ENCODE results near the gene AGT.

Gene AGT

GRCh38 chr1:230713915-230714764 is at the start of gene AGT:
Gene AGT, minus strand, starts transcription at chr1:230714122. Its CDS starts 3,299 bp downstream, at chr1:230710823.
- no peak for DNase-seq (ENCODE audit: low read depth in 2 of 2)

- DNase-seq (ENCODE audit: low read depth in 2 of 2), result no peak
Observed at GRCh38 chr1:230761443-230762167, 47.7 kb upstream of the AGT start.

- DNase-seq (ENCODE audit: low read depth in 2 of 2), result no peak
Observed at GRCh38 chr1:230760360-230760827, 46.5 kb upstream of the AGT start.

- no peak for DNase-seq (ENCODE audit: low read depth in 2 of 2)
Observed at GRCh38 chr1:230759369-230760065, 45.6 kb upstream of the AGT start.

- no peak for DNase-seq (ENCODE audit: low read depth in 2 of 2)
Observed at GRCh38 chr1:230758709-230759368, 44.9 kb upstream of the AGT start.

DNA sequence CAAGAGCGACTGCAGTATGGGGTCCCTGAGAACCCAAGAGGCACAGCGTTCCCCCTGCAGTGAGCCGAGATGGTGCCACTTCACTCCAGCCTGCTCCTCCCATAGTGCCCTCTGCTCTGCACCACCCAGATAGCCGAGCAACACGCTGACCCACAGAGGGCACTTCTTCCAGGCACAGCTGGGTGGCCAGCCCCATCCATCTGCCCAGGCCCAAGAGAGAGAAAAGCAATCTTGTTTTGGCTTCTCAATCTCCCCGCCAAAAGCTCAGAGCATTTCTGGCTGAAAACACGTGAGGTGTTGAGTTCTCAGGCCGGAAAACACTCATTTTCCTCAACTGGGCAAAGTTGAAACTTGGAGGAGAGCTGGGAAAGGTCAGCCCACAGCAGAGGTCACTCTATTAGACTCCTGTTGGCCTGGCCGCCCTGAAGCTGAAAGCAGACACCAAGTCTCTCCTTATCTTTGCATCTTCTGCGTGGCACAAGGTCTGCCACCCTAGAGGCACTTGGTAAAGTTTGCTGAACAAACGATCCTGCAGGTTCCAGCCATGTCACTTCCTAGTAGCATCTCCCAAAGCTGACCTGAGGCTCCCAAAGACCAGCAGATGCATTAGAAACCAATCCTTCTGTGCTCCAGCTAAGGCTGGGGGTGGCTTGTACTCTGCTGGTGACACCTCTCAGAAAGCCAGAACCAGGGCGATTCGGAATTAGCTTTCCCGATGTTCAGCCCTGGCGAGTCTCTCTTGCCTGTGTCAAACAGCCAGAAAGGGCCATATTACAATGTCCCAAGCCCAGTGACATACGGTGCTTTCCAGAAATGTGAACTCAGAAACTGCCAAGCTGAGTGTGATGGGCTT is 44.2 kb upstream of the AGT start:
- no peak for DNase-seq (ENCODE audit: low read depth in 2 of 2)

- DNase-seq (ENCODE audit: low read depth in 2 of 2), result no peak
Observed at GRCh38 chr1:230754796-230755195, 40.9 kb upstream of the AGT start.

DNA sequence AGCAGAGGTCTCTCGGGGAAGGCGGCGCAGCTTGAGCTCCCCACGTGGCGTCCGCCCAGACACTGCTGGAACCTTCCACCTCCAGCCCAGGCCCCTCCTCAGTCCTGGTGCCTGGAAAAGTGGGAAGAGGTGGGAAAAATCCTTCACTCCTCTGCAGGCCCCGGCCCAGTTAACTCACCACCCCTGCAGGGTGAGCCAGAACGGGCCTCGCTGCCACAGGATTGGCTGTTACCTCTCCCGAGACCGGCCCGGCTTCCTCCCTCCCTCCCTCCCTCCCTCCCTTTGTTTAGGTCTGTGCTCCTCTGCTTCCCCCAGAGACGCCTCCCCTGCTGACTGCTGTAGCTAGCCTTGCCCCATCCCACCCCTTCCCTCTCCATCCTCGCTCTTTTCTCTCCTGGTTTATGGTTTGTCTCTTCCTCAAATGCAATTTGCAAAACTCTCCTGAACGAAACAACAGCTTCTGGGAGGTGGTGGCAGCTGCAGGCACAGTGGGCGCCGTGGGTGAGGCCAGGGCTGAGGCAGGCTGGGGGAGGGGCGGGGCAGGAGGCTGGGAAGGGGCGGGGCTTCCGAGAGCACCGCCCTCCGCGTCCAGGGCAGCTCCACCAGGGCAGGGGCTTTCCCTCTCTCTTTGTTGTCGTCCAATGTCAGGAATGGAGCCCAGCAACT is 39.8 kb upstream of the AGT start:
- no peak for DNase-seq (ENCODE audit: low read depth in 2 of 2)

DNA sequence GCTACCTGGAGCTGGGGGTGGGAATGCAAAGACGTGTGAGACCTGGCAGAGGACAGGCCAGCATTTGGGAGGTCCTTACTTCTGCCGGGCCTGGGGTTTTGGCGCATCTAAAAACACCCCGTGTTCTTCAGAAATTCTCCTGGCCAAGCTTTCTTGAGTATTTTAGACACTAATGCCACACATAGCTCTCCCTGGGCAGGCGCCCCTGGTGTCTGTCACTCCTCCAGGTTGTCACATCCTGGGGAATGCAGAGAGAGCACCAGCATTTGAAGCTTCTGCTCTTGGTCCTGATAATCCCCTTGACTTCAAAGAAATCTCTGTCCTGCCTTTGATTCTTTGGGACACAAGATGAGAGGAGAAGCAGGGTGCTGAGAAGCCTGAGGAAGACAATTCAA is 39.3 kb upstream of the AGT start:
- DNase-seq (ENCODE audit: low read depth in 2 of 2), result no peak

DNA sequence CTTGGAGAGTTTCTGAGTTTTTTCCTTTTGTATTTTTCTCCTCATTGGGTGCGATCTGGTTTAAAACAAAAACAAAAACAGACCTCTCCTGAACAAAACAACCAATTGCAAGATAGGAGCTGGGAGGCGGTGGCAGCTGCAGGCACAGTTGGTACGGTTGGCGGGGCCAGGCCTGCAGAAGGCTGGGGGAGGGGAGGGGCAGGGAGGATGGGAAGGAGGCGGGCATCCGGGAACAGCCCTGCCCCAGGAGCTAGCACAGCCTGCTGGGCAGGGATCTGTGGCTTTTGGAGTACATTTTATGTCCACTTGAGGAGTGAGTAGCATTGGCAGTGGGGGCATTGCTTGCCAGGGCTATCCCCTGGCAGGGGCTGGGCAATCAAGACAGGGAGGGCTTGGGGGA is 38.5 kb upstream of the AGT start:
- DNase-seq (ENCODE audit: low read depth in 2 of 2), result no peak

DNA sequence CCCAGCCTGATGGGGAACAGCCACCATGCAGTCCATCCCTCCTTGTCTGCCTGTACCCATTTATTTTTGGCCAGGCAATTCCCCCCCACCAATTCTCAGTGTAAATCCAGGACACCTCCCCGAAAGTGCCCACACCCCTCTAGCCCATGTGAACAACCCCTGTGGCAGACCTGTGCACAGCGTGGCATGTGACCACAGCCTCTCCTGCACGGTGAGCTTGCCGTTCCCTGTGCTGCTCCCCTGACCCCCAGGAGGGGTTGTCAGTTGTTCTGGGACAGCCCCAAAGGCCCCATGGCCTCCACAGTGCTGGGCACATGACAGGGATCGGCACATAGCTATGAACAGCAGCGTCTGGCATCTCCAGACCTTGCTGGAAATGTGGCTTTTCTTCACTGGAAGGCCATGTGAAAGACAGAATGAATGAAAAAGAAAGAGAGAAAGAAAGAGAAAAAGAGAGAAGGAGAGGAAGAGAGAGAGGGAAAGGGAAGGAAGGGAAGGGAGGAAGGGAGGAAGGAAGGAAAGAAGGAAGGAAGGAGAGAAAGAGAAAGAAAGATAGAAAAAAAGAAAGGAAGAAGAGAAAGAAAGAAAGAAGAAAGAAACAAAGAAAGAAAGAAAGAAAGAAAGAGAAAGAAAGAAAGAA is 37.2 kb upstream of the AGT start:
- DNase-seq (ENCODE audit: low read depth in 2 of 2), result no peak

GRCh38 chr1:230750576-230750975 is 36.7 kb upstream of the AGT start:
- no peak for DNase-seq (ENCODE audit: low read depth in 2 of 2)

DNA sequence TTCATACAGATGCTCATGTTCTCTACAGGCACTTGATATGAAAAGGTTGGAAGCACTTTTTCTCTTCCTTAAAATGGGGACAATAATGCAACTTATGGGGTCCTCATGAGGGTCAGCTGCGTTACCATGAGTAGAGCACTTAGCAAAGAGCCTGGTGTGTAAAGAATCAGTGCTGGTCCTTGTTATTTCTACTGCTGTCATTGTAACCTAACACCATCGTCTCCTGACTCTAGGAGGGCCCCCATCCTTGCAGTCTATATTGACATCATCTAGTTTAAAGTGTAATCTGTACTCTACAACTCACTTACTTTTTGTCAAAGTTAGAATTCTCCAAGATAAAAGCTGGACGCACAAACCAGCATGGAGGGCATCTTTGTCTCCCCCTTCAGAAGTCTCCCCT is 35.7 kb upstream of the AGT start:
- DNase-seq (ENCODE audit: low read depth in 2 of 2), result no peak

GRCh38 chr1:230749150-230749549 is 35.2 kb upstream of the AGT start:
- no peak for DNase-seq (ENCODE audit: low read depth in 2 of 2)

DNA sequence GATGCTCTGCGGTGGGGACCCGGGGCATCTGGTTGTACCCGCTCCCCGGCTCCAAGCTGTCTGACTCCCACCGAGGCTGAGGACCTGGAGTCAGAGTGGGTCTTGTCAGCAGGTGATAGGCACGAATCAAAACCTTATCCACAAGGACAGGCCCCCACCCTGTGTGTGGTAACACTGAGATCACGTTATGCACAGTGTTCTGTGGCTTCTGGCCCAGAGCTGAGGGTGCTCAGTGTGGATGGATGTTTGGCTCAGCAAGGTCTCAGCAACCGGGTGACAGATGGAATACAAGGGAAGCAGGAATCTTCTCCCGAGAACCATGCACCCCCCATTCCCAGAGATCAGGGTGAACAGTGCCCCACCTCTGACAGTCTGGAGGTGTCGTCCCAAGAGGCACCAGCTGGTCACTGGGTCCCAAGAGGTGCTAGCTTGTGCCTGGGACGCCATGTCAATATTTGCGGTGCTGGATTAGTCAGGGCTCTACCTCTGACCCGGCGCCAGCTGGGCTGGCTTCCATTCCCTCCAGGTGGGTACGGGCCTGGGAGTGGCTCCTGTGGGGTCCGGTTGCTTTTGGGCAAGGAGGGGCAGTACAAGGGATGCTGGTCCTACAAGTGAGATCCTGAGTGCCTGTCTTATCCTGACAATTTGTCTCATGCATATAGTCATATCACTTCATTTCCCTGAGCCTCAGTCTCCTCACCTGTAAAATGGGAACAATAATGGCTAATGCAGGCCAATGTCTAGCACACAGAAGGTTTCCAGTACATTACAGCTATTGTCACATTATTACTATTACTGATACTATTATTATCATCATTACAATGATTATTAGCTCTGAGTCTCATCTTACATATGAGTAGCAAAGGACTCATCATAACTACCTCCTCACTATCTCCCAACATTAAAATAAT is 34.2 kb upstream of the AGT start:
- no peak for DNase-seq (ENCODE audit: low read depth in 2 of 2)

- DNase-seq (ENCODE audit: low read depth in 2 of 2), result no peak
Observed at GRCh38 chr1:230747127-230747730, 33.3 kb upstream of the AGT start, which contains the start of gene CAPN9. Gene CAPN9, plus strand, starts transcription at chr1:230747388. Its CDS starts 109 bp downstream, at chr1:230747497.

DNA sequence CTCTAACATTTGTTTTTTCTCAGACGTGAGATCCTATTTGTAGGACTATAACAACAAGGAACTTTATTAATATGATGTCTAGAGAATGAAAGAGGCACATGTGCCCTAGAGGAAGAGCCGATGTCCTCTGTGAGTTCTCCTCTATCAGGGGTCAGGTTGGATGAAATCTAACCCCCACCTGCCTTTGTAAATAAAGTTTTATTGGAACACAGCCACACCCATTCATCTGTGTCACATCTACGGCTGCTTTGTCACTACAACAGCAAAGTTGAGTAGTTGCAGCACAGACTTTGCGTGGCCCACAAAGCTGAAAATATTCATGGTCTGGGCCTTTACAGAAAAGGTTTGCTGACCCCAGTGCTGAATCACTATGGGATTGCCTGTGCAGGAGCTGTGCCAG is 32.7 kb upstream of the AGT start:
- DNase-seq (ENCODE audit: low read depth in 2 of 2), result no peak

GRCh38 chr1:230745071-230745470 is 31.1 kb upstream of the AGT start:
- no peak for DNase-seq (ENCODE audit: low read depth in 2 of 2)

Data from stimulated activated CD8-positive, alpha-beta memory T cell treated with anti-CD3 and anti-CD28 coated beads, Interleukin-2, amount 100 ng/mL, for 1 hour (primary cell).